ENCODE measurements around the gene PPIA. TPM values are rescaled to one million over a fixed set of nuclear protein-coding genes. Genes with fewer than 3 reads are reported as not detected.
A peak's percentile ranks its signal among the peaks of the same experiment; 100 is the strongest.

Gene PPIA
- total RNA-seq, 1 donor from 2014 or later = 1,265 TPM

GRCh38 chr7:44849885-44850544 is 53.5 kb downstream of the PPIA start:
- H3K36me3 Mint-ChIP-seq (ENCODE audit: unreplicated experiment) = no peaks in the 10 kb centered on the region
- peaks cover 29% of the 10 kb centered on the region for H3K4me1 Mint-ChIP-seq (ENCODE audit: unreplicated experiment)
- TF ChIP-seq CTCF (IDR thresholded peaks at IDR 0.05) = no peak
- peak overlapping the region; percentile 3 for H3K27ac Mint-ChIP-seq (ENCODE audit: unreplicated experiment)
- H3K27me3 Mint-ChIP-seq (ENCODE audit: unreplicated experiment) = no peaks in the 10 kb centered on the region
- DNase-seq (ENCODE audit: extremely low spot score, unreplicated experiment) = no peak
- peak overlapping the region; percentile 95 for H3K4me3 Mint-ChIP-seq (ENCODE audit: unreplicated experiment)
- H3K9me3 Mint-ChIP-seq (ENCODE audit: unreplicated experiment) = no peaks in the 10 kb centered on the region

- peaks cover 16% of the 10 kb centered on the region for H3K4me1 Mint-ChIP-seq (ENCODE audit: unreplicated experiment)
- no peak for TF ChIP-seq CTCF (IDR thresholded peaks at IDR 0.05)
- H3K4me3 Mint-ChIP-seq (ENCODE audit: unreplicated experiment) = no peak overlapping the region
- no peak for DNase-seq (ENCODE audit: extremely low spot score, unreplicated experiment)
- no peak overlapping the region for H3K27ac Mint-ChIP-seq (ENCODE audit: unreplicated experiment)
- no peaks in the 10 kb centered on the region for H3K27me3 Mint-ChIP-seq (ENCODE audit: unreplicated experiment)
- no peaks in the 10 kb centered on the region for H3K36me3 Mint-ChIP-seq (ENCODE audit: unreplicated experiment)
- H3K9me3 Mint-ChIP-seq (ENCODE audit: unreplicated experiment) = no peaks in the 10 kb centered on the region
These were observed 56.1 kb downstream of the PPIA start for GRCh38 chr7:44852590-44852989.

Other genes with a start within 250 kb of the PPIA start
- gene DDX56, start 222.8 kb upstream of the PPIA start, total RNA-seq = 67.0 and 69.0 TPM in 2 replicates
- 88.6 and 89.6 TPM in 2 replicates for gene TMED4, start 214.4 kb upstream of the PPIA start, total RNA-seq
- 68.0 and 69.3 TPM in 2 replicates for gene OGDH, start 190.1 kb upstream of the PPIA start, total RNA-seq
- 87.2 and 96.4 TPM in 2 replicates for gene ZMIZ2, start 47.8 kb upstream of the PPIA start, total RNA-seq
- 165 and 169 TPM in 2 replicates for gene H2AZ2, start 51.4 kb downstream of the PPIA start, total RNA-seq
- gene PURB, start 88.8 kb downstream of the PPIA start, total RNA-seq = 20.0 and 20.7 TPM in 2 replicates
- gene MYO1G, start 182.3 kb downstream of the PPIA start, total RNA-seq = 0.05 TPM in 1 of 2 replicates, not detected in the other
- gene CCM2, start 203.5 kb downstream of the PPIA start, total RNA-seq = 41.4 and 42.3 TPM in 2 replicates

Data from osteocyte (in vitro differentiated cells).